NT2/D1 (cell line): ENCODE data around the gene OS9.

Experiments
- SUZ12 ChIP-seq: IDR thresholded peaks from 2 replicates; pipeline ENCODE4 v1.6.1; 2011; ENCODE audit not compliant: insufficient read length, insufficient read depth; ENCODE audit errors: extremely low read depth
- YY1 ChIP-seq: IDR thresholded peaks from 2 replicates; pipeline ENCODE4 v1.6.1; 2011; ENCODE audit not compliant: insufficient read length, insufficient read depth
- ZNF274 ChIP-seq: IDR thresholded peaks from 2 replicates; pipeline ENCODE4 v1.6.1; 2011; ENCODE audit warnings: mild to moderate bottlenecking, low read depth, low read length

DNA sequence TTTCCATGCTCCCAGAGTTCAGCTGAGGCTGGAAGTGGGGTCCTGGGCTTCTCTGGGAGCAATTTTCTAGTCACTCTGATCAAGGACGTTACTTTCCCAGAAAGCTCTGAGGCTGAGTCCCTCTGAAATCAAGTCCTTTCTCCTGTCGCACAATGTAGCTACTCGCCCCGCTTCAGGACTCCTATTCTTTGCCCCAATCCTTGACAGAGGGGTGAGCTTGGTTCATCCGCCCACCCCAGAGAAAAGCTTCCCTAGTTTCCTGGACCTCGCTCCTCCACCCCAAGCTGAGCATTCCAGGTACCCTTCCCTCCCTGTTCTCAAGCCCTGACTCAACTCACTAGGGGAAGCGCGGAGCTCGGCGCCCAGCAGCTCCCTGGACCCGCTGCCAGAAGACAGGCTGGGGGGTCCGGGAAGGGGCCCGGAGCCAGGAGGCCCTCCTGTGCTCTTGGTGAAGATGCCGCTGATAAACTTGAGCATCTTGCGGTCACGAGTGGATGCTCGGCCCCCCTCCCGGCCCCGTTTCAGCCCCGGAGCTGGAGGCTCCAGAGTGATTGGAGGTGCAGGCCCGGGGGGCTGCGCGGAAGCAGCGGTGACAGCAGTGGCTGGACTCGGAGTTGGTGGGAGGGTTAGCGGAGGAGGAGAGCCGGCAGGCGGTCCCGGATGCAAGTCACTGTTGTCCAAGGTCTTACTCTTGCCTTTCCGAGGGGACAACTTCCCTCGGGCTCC is 43.0 kb downstream of the OS9 start:
- TF ChIP-seq YY1 (no peak), SUZ12 (peak; percentile 15), ZNF274 (no peak)
